GM18870 (cell line): Measurements from ENCODE around the gene ARHGAP26.

Experiments
- ATAC-seq: cut with Tn5 transposase; IDR thresholded peaks from one replicate; pipeline ENCODE4 v1.9.1; 2021; ENCODE audit warnings: moderate library complexity; ENCODE audit not compliant: unreplicated experiment

Gene ARHGAP26

GRCh38 chr5:143129910-143130612 is 359.9 kb downstream of the ARHGAP26 start:
- ATAC-seq: no peak

- ATAC-seq: no peak
Measured at GRCh38 chr5:143130613-143131305, 360.6 kb downstream of the ARHGAP26 start.

- ATAC-seq: no peak
Measured at GRCh38 chr5:143131972-143132371, 361.8 kb downstream of the ARHGAP26 start.

GRCh38 chr5:143132739-143133138 is 362.6 kb downstream of the ARHGAP26 start:
- no peak for ATAC-seq

GRCh38 chr5:143133721-143134120 is 363.5 kb downstream of the ARHGAP26 start:
- no peak for ATAC-seq

GRCh38 chr5:143134269-143134668 is 364.1 kb downstream of the ARHGAP26 start:
- ATAC-seq: no peak

GRCh38 chr5:143134900-143135299 is 364.7 kb downstream of the ARHGAP26 start:
- peak; percentile 87 for ATAC-seq

GRCh38 chr5:143135832-143136551 is 365.8 kb downstream of the ARHGAP26 start:
- no peak for ATAC-seq

- no peak for ATAC-seq
Measured at GRCh38 chr5:143138839-143139238, 368.7 kb downstream of the ARHGAP26 start.

- ATAC-seq: no peak
Measured at GRCh38 chr5:143139585-143139984, 369.4 kb downstream of the ARHGAP26 start.

GRCh38 chr5:143140492-143141203 is 370.5 kb downstream of the ARHGAP26 start:
- no peak for ATAC-seq

GRCh38 chr5:143141652-143142051 is 371.5 kb downstream of the ARHGAP26 start:
- no peak for ATAC-seq

- ATAC-seq: no peak
Measured at GRCh38 chr5:143142596-143143435, 372.6 kb downstream of the ARHGAP26 start.

- no peak for ATAC-seq
Measured at GRCh38 chr5:143143973-143144372, 373.8 kb downstream of the ARHGAP26 start.

GRCh38 chr5:143145243-143146160 is 375.3 kb downstream of the ARHGAP26 start:
- ATAC-seq: no peak

GRCh38 chr5:143146161-143146560 is 376.0 kb downstream of the ARHGAP26 start:
- no peak for ATAC-seq

GRCh38 chr5:143147383-143147782 is 377.2 kb downstream of the ARHGAP26 start:
- ATAC-seq: no peak

GRCh38 chr5:143147902-143148301 is 377.7 kb downstream of the ARHGAP26 start:
- no peak for ATAC-seq

- no peak for ATAC-seq
Measured at GRCh38 chr5:143148771-143149170, 378.6 kb downstream of the ARHGAP26 start.
